ENCODE measurements around the gene CAMK2B. TPM values are rescaled to one million over a fixed set of nuclear protein-coding genes. Genes with fewer than 3 reads are reported as not detected.

CAMK2B gene
- total and polyA plus RNA-seq, 2 of the 13 experiments (the other 11 are each of a cell fraction or from before 2014, with no cell fraction given) = 0.27 to 0.48 TPM

DNA sequence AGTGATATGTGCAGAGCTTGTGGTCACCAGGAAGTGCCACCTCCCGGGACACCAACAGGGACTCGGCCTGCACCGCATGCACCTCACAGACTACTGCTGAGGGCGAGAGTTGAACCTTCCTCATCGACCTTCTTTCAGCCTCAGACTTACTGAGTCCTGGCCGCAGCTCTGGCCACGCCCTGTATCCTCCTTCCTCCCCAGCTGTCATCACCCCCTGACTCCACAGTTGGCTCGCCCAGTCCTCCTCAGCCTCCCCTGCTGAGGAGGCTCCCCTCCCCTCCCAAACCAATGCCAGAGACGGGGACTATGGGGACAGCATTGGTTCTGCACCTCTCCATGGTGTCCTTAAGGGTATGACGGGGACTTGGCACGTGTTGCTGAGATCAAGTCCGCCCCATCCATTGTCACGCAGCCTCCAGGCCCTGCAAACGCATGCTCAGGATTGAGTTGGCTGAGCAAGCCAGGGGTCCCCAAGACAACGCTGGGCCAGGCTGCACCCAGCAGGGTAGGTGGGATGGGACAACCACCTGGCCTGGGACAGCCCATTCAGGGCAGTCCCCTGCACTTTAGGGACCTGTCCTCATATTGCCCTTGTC lies 75.7 kb downstream of the CAMK2B start:
- no peaks in the 10 kb centered on the region for H3K4me1 ChIP-seq (ENCODE audit: insufficient read depth, low read length)
- no peaks in the 10 kb centered on the region for H3K9me3 ChIP-seq (ENCODE audit: low read length)
- H3K4me3 ChIP-seq (replicated peaks in 1 of 3; ENCODE audit: insufficient read depth in 1 of 3, low read depth in 2 of 3, low read length in 3 of 3) = no peak overlapping the region
- no peak for ATAC-seq
- intact Hi-C loops (cut with micrococcal nuclease; ENCODE audit: unreplicated experiment) (no loop called here), in situ Hi-C loops (cut with HindIII; ENCODE audit: extremely low pct_ligation_motif_present, low pct_unique_long_range_greater_than_20kb) (no loop called here)
- no peak overlapping the region for H3K4me2 ChIP-seq (ENCODE audit: low read depth, low read length)
- POLR2A ChIA-PET = no interaction called here
- H4K20me1 ChIP-seq (ENCODE audit: insufficient read depth, low read length) = no peaks in the 10 kb centered on the region
- CTCF ChIA-PET (ENCODE audit: low intra/inter-chr PET ratio, low total read pairs) = no interaction called here
- no peak overlapping the region for H2AFZ ChIP-seq (ENCODE audit: low read length)
- peaks cover 7 to 25% of the 10 kb centered on the region in 2 experiments; a peak in 3 of 5 replicates for H3K27me3 ChIP-seq (ENCODE audit: control insufficient read depth in 1 of 2, insufficient read depth in 2 of 2, low read length in 2 of 2)
- no peak for DNase-seq (ENCODE audit: low spot score)
- 3% methylated on average over 5 of the region's 15 CpGs for WGBS (ENCODE audit: low lambda C conversion rate)
- no peaks in the 10 kb centered on the region for H3K79me2 ChIP-seq (ENCODE audit: insufficient read depth, low read length)
- H3K9ac ChIP-seq (ENCODE audit: insufficient read depth, low read depth, low read length) = no peak overlapping the region
- H3K36me3 ChIP-seq (replicated peaks in 1 of 2; ENCODE audit: control insufficient read depth in 1 of 2, insufficient read depth in 2 of 2, low read length in 2 of 2) = no peaks in the 10 kb centered on the region
- FAIRE-seq = no peak
- H3K27ac ChIP-seq (ENCODE audit: extremely low read length, insufficient read depth, low read length) = no peak overlapping the region
- no TSS peak for BruUV-seq (replicated peaks)
- no peak for TF ChIP-seq KLF15 (CRISPR knock-in tag; IDR thresholded peaks at IDR 0.05; ENCODE audit: borderline replicate concordance)
- no peak for TF ChIP-seq ZBTB42 (CRISPR knock-in tag; IDR thresholded peaks at IDR 0.05)
- no peak for TF ChIP-seq ZNF468 (CRISPR knock-in tag; IDR thresholded peaks at IDR 0.05)
- TF ChIP-seq, protein P1, sequence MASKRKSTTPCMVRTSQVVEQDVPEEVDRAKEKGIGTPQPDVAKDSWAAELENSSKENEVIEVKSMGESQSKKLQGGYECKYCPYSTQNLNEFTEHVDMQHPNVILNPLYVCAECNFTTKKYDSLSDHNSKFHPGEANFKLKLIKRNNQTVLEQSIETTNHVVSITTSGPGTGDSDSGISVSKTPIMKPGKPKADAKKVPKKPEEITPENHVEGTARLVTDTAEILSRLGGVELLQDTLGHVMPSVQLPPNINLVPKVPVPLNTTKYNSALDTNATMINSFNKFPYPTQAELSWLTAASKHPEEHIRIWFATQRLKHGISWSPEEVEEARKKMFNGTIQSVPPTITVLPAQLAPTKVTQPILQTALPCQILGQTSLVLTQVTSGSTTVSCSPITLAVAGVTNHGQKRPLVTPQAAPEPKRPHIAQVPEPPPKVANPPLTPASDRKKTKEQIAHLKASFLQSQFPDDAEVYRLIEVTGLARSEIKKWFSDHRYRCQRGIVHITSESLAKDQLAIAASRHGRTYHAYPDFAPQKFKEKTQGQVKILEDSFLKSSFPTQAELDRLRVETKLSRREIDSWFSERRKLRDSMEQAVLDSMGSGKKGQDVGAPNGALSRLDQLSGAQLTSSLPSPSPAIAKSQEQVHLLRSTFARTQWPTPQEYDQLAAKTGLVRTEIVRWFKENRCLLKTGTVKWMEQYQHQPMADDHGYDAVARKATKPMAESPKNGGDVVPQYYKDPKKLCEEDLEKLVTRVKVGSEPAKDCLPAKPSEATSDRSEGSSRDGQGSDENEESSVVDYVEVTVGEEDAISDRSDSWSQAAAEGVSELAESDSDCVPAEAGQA (IDR thresholded peaks at IDR 0.05; ENCODE audit: low read depth) = no peak
- TF ChIP-seq, protein P1 (CRISPR knock-in tag; IDR thresholded peaks at IDR 0.05; ENCODE audit: borderline replicate concordance) = no peak
- TF ChIP-seq, protein P2, sequence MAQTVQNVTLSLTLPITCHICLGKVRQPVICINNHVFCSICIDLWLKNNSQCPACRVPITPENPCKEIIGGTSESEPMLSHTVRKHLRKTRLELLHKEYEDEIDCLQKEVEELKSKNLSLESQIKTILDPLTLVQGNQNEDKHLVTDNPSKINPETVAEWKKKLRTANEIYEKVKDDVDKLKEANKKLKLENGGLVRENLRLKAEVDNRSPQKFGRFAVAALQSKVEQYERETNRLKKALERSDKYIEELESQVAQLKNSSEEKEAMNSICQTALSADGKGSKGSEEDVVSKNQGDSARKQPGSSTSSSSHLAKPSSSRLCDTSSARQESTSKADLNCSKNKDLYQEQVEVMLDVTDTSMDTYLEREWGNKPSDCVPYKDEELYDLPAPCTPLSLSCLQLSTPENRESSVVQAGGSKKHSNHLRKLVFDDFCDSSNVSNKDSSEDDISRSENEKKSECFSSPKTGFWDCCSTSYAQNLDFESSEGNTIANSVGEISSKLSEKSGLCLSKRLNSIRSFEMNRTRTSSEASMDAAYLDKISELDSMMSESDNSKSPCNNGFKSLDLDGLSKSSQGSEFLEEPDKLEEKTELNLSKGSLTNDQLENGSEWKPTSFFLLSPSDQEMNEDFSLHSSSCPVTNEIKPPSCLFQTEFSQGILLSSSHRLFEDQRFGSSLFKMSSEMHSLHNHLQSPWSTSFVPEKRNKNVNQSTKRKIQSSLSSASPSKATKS (CRISPR knock-in tag; IDR thresholded peaks at IDR 0.05) = no peak
- no peak for TF ChIP-seq ZNF234 (CRISPR knock-in tag; conservative IDR thresholded peaks at IDR 0.05)
- no peak for TF ChIP-seq PITX1 (CRISPR knock-in tag; IDR thresholded peaks at IDR 0.05)
- TF ChIP-seq, protein P3, sequence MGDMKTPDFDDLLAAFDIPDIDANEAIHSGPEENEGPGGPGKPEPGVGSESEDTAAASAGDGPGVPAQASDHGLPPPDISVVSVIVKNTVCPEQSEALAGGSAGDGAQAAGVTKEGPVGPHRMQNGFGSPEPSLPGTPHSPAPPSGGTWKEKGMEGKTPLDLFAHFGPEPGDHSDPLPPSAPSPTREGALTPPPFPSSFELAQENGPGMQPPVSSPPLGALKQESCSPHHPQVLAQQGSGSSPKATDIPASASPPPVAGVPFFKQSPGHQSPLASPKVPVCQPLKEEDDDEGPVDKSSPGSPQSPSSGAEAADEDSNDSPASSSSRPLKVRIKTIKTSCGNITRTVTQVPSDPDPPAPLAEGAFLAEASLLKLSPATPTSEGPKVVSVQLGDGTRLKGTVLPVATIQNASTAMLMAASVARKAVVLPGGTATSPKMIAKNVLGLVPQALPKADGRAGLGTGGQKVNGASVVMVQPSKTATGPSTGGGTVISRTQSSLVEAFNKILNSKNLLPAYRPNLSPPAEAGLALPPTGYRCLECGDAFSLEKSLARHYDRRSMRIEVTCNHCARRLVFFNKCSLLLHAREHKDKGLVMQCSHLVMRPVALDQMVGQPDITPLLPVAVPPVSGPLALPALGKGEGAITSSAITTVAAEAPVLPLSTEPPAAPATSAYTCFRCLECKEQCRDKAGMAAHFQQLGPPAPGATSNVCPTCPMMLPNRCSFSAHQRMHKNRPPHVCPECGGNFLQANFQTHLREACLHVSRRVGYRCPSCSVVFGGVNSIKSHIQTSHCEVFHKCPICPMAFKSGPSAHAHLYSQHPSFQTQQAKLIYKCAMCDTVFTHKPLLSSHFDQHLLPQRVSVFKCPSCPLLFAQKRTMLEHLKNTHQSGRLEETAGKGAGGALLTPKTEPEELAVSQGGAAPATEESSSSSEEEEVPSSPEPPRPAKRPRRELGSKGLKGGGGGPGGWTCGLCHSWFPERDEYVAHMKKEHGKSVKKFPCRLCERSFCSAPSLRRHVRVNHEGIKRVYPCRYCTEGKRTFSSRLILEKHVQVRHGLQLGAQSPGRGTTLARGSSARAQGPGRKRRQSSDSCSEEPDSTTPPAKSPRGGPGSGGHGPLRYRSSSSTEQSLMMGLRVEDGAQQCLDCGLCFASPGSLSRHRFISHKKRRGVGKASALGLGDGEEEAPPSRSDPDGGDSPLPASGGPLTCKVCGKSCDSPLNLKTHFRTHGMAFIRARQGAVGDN (CRISPR knock-in tag; IDR thresholded peaks at IDR 0.05) = no peak
- no peak for TF ChIP-seq ZNF709 (CRISPR knock-in tag; IDR thresholded peaks at IDR 0.05)
- TF ChIP-seq ZNF232 (CRISPR knock-in tag; IDR thresholded peaks at IDR 0.05; ENCODE audit: borderline replicate concordance) = no peak
- no peak for TF ChIP-seq RBAK (CRISPR knock-in tag; IDR thresholded peaks at IDR 0.05)
- TF ChIP-seq ZNF83 (CRISPR knock-in tag; IDR thresholded peaks at IDR 0.05; ENCODE audit: borderline replicate concordance) = no peak
